NB4 (cell line): ENCODE data around the gene RBKS.

Experiments used
- MAX ChIP-seq: IDR thresholded peaks from 2 replicates; pipeline ENCODE4 v1.6.1; 2011; ENCODE audit warnings: low read depth, low read length
- MYC ChIP-seq: IDR thresholded peaks from 2 replicates; pipeline ENCODE4 v1.6.1; 2011; ENCODE audit warnings: low read depth, low read length
- POLR2A ChIP-seq: IDR thresholded peaks from 2 replicates; pipeline ENCODE4 v1.6.1; 2011; ENCODE audit warnings: mild to moderate bottlenecking; ENCODE audit not compliant: insufficient read length; ENCODE audit errors: extremely low read depth
- TF ChIP-seq, protein P1 (sequence below): IDR thresholded peaks from one replicate; pipeline ENCODE4 v1.5.1; 2012; ENCODE audit warnings: low read depth, low read length

DNA sequence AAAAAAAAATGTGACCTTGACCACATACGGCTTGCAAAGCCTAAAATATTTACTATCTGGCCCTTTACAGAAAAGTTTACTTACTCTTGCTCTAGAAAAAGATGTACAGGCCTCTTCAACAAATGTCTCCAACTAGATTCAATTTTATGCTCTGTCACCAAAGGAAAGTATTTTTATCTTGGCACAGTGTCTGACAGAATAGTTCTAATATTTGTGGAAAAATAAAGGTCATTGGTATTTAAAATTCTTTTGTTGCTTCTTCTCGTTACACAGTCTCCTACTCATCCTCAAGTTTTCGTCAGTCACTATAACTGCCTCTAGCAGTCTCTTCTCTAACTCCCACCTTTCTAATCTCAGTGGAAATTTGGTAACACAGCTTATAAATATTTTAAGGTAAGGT, 1.4 kb downstream of the RBKS start:
- no peak for TF ChIP-seq POLR2A
- TF ChIP-seq, protein P1, sequence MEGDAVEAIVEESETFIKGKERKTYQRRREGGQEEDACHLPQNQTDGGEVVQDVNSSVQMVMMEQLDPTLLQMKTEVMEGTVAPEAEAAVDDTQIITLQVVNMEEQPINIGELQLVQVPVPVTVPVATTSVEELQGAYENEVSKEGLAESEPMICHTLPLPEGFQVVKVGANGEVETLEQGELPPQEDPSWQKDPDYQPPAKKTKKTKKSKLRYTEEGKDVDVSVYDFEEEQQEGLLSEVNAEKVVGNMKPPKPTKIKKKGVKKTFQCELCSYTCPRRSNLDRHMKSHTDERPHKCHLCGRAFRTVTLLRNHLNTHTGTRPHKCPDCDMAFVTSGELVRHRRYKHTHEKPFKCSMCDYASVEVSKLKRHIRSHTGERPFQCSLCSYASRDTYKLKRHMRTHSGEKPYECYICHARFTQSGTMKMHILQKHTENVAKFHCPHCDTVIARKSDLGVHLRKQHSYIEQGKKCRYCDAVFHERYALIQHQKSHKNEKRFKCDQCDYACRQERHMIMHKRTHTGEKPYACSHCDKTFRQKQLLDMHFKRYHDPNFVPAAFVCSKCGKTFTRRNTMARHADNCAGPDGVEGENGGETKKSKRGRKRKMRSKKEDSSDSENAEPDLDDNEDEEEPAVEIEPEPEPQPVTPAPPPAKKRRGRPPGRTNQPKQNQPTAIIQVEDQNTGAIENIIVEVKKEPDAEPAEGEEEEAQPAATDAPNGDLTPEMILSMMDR: no peak
- no peak for TF ChIP-seq MAX
- TF ChIP-seq MYC: no peak
